ENCODE results near the gene PAQR5. TPM values are rescaled to one million over a fixed set of nuclear protein-coding genes. Genes with fewer than 3 reads are reported as not detected.
"Not testable (repeated sequence)": the region's sequence is repeated elsewhere in the genome, so short reads cannot be mapped to it uniquely, and the experiment has no call there.

The PAQR5 gene, protein sequence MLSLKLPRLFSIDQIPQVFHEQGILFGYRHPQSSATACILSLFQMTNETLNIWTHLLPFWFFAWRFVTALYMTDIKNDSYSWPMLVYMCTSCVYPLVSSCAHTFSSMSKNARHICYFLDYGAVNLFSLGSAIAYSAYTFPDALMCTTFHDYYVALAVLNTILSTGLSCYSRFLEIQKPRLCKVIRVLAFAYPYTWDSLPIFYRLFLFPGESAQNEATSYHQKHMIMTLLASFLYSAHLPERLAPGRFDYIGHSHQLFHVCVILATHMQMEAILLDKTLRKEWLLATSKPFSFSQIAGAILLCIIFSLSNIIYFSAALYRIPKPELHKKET
- 25.9 and 28.9 TPM in 2 replicates for total RNA-seq (2014; rRNA removed; shearing (Covaris generic))

DNA sequence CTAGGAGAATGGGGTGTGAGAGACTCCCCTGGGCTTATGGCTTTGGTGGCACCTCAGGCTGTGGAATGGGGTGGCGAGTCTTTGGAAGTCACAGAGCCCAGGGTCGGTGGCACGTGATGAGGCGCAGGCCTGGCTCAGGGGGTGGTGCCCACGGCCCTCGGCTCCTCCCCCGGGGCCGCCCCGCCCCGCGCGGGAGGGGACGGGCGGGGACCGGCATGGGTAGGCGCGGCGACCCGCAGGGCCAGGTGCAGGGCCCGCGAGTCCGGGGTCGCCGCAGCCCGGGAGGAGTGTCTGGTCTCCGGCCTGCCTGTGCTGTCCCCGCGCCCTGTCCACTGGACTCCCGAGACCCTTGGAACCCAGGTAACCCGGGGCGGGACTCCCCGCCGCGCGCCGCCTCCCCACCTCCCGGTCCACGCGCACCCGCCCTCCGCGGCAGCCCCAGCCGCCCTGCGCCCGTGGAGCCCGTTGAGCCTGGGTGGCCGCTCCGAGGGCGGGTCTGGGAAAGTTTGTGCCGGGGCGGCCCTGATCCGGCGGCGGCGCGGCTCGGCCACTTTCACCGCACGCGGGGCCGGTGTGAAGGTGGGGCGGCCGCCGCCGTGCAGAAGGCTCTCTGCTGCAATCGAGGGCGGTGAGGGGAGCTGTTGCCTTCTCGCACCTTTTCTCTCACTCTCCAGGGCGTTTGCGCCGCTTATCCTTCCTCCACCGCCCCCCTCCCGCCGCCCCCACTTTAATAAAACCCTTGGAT, at the start of gene PAQR5:
Gene PAQR5 (plus strand): TSS at position 216 of the 745 bp plus-strand sequence. CDS start 61,169 bp downstream, outside the sequence.
- peak; percentile 76 for DNase-seq (ENCODE audit: low spot score)

GRCh38 chr15:69253156-69253555, 45.6 kb upstream of the PAQR5 start:
- DNase-seq (ENCODE audit: low spot score) = peak; percentile 17

GRCh38 chr15:69265347-69265955, 33.3 kb upstream of the PAQR5 start:
- DNase-seq (ENCODE audit: low spot score) = peak; percentile 79

DNA sequence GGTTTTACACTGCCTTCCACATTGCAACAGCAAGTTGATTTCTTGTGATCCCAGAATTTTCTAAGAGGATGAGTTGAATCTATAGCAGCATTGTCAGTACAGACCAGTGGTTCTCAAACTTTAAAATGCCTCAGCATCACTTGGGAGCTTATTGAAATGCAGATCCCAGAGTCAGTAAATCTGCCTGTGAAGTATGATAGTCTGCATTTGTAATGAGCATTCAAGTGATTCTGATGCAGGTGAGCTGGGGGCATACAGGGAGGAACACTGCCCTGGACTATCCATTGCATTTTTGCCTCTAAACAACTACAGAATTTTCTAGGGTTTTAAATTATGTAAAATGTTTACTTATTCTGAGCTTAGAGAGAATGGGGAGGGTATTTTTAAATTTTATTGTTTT, 27.5 kb upstream of the PAQR5 start:
- DNase-seq (ENCODE audit: low spot score) = no peak

GRCh38 chr15:69272139-69272538, 26.6 kb upstream of the PAQR5 start:
- no peak for DNase-seq (ENCODE audit: low spot score)

- DNase-seq (ENCODE audit: low spot score) = no peak
Observed at GRCh38 chr15:69272891-69273290, 25.8 kb upstream of the PAQR5 start.

GRCh38 chr15:69275074-69275670, 23.5 kb upstream of the PAQR5 start:
- no peak for DNase-seq (ENCODE audit: low spot score)

DNA sequence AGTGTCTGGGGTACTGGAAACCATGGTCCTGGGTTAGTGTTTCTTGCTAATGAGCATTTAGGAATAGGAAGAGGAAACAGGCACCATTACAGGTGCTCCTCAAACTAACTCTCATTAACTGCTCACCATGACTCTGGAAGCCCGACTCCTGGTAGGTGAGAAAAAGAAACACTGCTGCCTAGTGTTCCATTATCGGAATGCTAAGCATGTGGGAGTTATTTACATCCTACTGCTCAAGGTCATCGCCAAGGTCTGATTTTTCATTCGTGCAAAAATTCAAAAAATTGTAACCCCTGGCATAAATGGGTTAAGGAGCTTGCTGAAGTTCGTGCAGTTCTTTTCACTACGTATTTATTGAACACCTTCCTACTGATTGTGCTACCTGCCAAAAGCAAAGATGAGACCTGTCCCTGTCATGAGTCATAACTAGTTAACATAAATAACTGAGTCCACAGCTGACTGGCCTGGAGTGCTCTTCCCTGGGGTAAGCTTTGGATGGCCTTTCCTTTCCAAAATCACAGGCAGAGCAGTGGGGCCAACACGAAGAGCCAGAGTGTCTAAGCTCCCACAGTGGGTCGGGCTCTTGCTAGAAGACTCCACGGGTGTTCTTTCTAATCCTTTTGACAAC, 22.7 kb upstream of the PAQR5 start:
- DNase-seq (ENCODE audit: low spot score) = no peak

DNA sequence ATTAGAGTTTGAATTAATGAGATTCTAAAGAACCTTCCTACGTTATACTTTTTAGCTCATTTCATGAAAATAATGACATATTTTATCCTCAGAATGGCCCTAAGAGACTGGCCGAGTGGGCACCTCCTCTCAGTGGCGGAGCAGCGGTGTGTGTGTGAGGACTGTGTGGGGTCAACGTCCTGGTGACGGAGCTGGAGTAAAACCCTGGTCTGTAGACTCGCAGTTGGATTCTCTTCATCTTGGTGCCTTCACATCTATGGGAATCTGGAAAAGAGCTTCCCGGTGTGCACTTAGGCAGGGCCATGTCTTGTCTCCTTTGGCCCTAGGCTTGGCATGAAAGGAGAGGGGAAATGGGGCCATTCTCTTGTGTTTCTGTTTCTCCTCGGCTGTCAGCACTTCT, 21.4 kb upstream of the PAQR5 start:
- DNase-seq (ENCODE audit: low spot score) = no peak

DNA sequence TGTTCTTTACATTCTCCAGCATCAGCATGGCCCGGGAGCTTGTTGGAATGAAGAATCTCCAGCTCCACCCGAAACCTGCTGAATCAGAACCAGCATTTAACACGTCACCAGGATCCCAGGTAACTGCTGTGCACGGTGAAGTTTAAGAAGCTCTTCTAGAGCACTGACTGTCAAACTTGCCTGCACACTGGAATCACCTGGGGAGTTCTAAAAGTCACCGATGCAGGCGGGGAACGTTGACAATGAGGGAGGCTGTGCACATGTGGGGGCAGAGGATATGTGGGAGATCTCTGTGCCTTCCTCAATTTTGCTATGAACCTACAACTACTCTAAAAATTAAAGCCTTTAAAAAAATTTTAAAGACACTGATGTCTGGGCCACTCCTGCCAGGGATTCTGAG, 19.1 kb upstream of the PAQR5 start:
- no peak for DNase-seq (ENCODE audit: low spot score)

DNA sequence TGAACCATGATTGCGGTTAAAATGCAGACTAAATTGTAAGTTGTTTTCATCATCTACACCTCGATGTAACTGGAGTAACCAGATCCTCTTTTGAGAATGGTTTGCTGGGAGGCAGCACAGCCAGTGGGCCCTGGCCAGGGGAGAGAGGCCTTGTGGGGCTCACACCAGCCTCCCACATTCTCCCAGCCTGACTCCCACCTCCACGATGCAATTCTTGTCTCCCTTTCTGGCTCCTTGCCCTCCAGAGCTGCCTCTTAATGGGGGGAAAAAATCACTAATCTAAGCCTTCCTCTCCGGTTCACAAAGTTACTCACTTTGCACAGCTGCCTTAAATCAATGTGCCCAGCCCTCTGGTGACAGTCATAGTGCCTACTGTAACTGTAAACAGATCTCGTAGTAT, 17.9 kb upstream of the PAQR5 start:
- DNase-seq (ENCODE audit: low spot score) = no peak

GRCh38 chr15:69282104-69282743, 16.5 kb upstream of the PAQR5 start:
- no peak for DNase-seq (ENCODE audit: low spot score)

DNA sequence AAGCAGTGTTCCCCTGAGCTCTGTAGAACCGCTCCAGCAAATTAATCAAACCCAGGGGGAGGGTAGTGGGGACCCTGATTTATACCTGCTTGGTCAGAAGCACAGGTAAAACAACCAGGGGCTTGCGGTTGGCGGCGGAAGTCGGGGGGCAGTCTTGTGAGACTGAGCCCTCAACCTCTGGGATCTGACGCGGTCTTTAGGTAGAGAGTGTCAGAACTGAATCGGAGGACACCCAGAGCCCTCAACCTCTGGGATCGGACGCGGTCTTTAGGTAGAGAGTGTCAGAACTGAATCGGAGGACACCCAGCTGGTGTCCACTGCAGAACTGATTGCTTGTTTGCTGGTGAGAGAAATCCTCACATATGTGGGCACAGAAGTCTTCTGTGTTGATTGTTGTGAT, 12.9 kb upstream of the PAQR5 start:
- DNase-seq (ENCODE audit: low spot score) = no peak

- DNase-seq (ENCODE audit: low spot score) = no peak
Observed at GRCh38 chr15:69288011-69288410, 10.7 kb upstream of the PAQR5 start.

DNA sequence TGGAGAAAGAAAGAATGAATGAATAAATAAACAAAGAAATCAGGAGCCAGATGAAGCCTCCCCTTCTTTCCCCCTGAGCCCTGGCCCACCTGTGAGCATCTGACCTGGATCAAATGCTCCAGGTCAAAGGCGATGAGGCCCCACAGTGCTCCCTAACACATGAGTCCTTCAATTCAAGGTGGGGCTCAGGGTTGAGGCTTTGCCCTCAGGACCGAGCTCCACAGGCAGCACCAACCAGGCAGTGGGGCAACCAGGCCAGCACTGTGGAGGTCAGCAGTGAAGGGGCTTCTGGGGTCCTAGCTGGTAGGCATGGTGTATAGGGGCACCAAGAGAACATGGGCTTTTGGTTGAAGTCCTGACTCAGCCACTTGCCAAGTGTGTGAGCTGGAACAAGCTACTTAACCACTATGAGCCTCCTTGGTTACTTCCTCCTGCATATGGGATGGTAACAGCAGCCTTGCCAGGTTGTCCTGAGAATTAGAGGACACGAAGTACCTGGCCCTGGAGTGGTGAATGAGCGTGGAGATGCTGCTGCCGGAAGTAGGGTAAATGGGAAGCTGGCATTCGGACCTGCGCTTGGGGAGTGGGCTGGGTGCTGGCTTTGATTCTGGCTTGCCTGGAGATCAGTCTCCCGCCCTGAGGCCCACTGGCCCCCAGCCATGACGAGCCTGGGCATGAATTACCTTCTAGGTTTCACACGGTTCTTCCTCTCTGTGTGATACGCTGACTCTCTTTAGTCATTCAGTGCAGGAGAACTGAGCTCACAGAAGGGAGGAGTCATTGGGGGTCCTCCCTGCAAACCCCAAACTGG, 10.0 kb upstream of the PAQR5 start:
- no peak for DNase-seq (ENCODE audit: low spot score)

- DNase-seq (ENCODE audit: low spot score) = no peak
Observed at GRCh38 chr15:69289342-69290146, 9.2 kb upstream of the PAQR5 start.

DNA sequence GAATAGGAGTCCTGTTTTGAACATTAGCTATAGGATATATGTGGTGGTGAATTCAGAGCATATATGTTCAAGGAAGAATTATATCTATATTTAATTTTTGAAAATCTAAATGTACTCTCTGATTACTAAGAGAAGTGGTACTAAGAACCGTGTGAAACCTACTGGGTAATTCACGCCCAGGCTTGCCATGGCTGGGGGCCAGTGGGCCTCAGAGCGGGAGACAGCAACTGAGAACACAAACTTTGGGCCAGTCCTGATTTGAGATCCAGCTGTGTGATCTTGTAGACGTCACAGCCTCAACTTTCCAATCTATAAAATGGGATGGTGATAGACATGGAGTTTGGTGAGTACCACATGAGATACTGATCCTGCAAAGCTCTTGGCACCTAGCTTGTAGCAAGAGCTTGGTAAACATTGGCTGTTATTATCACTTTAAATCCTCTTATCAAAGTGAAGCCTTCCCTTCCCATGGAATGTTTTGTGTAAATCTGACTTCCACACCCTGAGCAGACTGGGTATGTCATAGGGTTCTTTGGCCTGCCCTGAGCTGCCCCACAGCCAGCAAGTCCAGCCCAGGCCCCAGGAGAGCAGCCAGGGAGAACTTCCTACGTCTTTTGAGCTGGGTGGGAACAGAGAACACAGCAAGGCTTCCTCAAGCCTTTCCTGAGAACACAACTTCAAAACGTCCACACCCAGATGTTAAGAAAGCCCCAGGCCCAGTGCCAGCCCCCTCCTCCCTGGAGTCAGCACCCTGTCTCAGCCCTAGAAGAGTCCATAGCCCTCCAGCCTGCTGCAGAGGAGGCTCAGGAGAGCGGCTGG, 8.2 kb upstream of the PAQR5 start:
- DNase-seq (ENCODE audit: low spot score) = no peak

DNA sequence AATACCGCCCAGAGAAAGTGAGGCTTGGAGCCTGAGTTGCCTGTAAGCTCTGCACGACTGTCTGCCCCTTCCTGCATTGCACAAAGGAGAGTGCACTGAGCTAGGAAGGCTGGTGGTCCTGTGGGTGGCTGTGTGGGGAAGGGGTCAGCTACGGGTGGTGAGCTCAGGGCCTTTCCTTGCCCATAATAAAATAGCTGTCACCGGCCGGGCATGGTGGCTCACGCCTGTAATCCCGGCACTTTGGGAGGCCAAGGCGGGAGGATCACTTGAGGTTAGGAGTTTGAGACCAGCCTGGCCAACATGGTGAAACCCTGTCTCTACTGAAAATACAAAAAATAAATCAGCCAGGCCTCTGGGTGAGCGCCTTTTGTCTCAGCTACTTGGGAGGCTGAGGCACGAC, 7.1 kb upstream of the PAQR5 start:
- not testable (repeated sequence) for DNase-seq (ENCODE audit: low spot score)

All from HT-29 (cell line).